IPS-20b (cell line): Measurements from ENCODE around the gene GALNT16.

Experiments used
- H3K27ac ChIP-seq: one replicate; pipeline ENCODE4 v1.5.1; 2013; ENCODE audit warnings: low read length
- H3K27me3 ChIP-seq: 2 replicates; pipeline ENCODE4 v1.6.1; 2013; ENCODE audit warnings: mild to moderate bottlenecking, low read length, inconsistent platforms; ENCODE audit not compliant: insufficient read depth
- H3K36me3 ChIP-seq: 2 replicates; pipeline ENCODE4 v1.6.1; 2013; ENCODE audit warnings: low read depth, mild to moderate bottlenecking, inconsistent platforms, low read length, moderate library complexity; ENCODE audit not compliant: insufficient read depth
- H3K4me1 ChIP-seq: 2 replicates; pipeline ENCODE4 v1.6.1; 2013; ENCODE audit warnings: mild to moderate bottlenecking, control low read depth, inconsistent platforms, low read length, moderate library complexity; ENCODE audit not compliant: insufficient read depth
- H3K4me3 ChIP-seq: 2 replicates; pipeline ENCODE4 v1.5.1; 2013; ENCODE audit warnings: mild to moderate bottlenecking, low read length, inconsistent platforms
- H3K9ac ChIP-seq: 2 replicates; pipeline ENCODE4 v1.6.1; 2013; ENCODE audit warnings: low read depth, mild to moderate bottlenecking, inconsistent platforms, low read length, moderate library complexity
- H3K9me3 ChIP-seq: 2 replicates; pipeline ENCODE4 v1.6.1; 2013; ENCODE audit warnings: mild to moderate bottlenecking, low read depth, low read length, inconsistent platforms; ENCODE audit not compliant: insufficient read depth

Gene GALNT16

DNA sequence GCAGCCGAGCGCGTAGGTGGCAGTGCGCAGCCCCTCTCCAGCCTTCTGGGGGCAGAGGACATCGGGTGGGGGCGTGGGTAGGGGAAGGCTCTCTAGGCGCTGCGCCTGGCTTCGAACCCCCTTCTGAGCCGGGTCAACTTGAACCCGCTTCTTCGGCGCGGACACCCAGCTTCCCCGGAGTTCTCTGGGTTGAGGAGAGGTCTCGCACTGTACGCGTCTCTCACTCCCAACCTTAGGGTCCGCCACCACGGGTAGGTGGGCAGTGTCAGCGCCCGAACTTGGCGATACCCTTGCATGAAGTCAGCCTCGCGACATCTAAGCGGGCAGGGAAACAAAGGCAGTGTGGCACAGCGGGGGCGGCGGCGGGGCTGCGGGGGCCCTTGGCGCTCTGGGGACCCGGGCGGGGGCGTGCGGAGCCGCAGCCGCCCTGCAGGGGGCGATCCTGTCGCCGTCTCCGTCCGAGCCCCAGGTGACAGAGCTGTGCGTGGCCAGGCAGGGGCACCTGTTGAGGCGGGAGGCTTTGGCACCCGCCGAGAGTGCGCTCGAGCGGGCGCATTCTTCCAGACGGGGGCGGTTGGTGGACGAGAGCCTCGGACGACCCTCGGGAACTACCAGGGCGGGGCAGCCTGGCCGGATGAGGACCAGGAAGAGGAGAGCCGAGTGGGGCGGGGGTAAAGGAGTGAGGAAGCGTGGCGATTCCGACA is 1.1 kb downstream of the GALNT16 start:
- Histone ChIP-seq H3K9ac (peak overlapping the region; percentile 21; the same call in 1 of the 2 replicates), H3K36me3 (no peaks in the 10 kb centered on the region), H3K27ac (no peak overlapping the region), H3K9me3 (no peaks in the 10 kb centered on the region), H3K27me3 (peaks cover 70% of the 10 kb centered on the region), H3K4me1 (peaks cover 5% of the 10 kb centered on the region), H3K4me3 (peak overlapping the region; percentile 72)

GRCh38 chr14:69261761-69262331 is 1.9 kb downstream of the GALNT16 start:
- no peaks in the 10 kb centered on the region for H3K36me3 ChIP-seq
- no peaks in the 10 kb centered on the region for H3K9me3 ChIP-seq
- H3K4me1 ChIP-seq, result peaks cover 5% of the 10 kb centered on the region
- H3K9ac ChIP-seq, result peak overlapping the region; percentile 21; the same call in 1 of the 2 replicates
- H3K27me3 ChIP-seq, result peaks cover 64% of the 10 kb centered on the region
- peak overlapping the region; percentile 72; the same call in 1 of the 2 replicates for H3K4me3 ChIP-seq
- no peak overlapping the region for H3K27ac ChIP-seq

GRCh38 chr14:69262516-69262915 is 2.6 kb downstream of the GALNT16 start:
- H3K4me1 ChIP-seq, result peaks cover 5% of the 10 kb centered on the region
- 0 out of 2 replicates have a peak overlapping the region, but pooled peaks have one; percentile 72 for H3K4me3 ChIP-seq
- H3K36me3 ChIP-seq, result no peaks in the 10 kb centered on the region
- H3K27me3 ChIP-seq, result peaks cover 57% of the 10 kb centered on the region
- H3K27ac ChIP-seq, result no peak overlapping the region
- no peak overlapping the region for H3K9ac ChIP-seq
- no peaks in the 10 kb centered on the region for H3K9me3 ChIP-seq

DNA sequence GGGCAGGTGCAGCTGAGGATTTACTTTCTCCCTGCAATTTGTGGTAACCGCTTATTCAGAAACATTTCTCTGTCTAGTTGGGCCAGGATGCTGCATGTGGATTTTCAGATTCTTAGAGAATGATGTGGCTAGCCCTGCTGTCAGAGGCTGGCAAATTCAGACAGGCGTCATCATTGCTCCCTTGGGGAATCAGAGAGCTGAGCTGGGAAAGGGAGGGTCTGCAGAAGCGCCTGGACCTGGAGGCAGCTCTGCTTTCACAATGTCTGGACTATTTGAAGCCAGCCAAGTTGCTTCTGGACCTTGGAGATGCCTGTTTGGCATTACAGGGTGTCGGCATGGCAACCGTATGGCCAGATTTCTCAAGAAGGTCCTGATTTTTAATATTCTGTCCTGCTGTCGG is 3.4 kb downstream of the GALNT16 start:
- H3K9ac ChIP-seq, result no peak overlapping the region
- no peak overlapping the region for H3K4me3 ChIP-seq
- H3K27me3 ChIP-seq, result peaks cover 49% of the 10 kb centered on the region
- H3K36me3 ChIP-seq, result no peaks in the 10 kb centered on the region
- H3K27ac ChIP-seq, result no peak overlapping the region
- peaks cover 5% of the 10 kb centered on the region for H3K4me1 ChIP-seq
- no peaks in the 10 kb centered on the region for H3K9me3 ChIP-seq

DNA sequence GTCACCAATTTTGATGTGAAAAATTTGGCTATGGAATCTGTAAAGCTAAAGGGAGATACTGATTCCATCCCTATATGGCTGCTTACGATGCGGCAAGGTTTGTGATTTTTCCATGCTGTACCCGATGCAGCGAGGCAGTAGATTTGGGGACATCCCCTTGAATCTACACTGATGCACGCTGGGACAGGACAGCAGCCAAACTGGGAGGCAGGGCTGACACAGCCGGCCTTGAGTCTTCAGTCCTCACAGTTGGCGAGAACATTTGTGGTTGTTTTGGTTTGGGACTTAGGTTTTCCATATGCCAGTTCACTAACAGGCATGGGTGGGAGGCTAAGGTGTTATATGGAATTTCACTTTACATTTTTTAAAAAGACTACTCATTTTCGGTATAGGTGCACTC is 3.8 kb downstream of the GALNT16 start:
- Histone ChIP-seq H3K9ac (no peak overlapping the region), H3K27me3 (peaks cover 45% of the 10 kb centered on the region), H3K36me3 (no peaks in the 10 kb centered on the region), H3K4me1 (peaks cover 5% of the 10 kb centered on the region), H3K4me3 (no peak overlapping the region), H3K27ac (no peak overlapping the region), H3K9me3 (no peaks in the 10 kb centered on the region)

GRCh38 chr14:69266572-69267345 is 6.8 kb downstream of the GALNT16 start:
- Histone ChIP-seq H3K27me3 (peaks cover 17% of the 10 kb centered on the region), H3K27ac (no peak overlapping the region), H3K4me1 (no peaks in the 10 kb centered on the region), H3K36me3 (no peaks in the 10 kb centered on the region), H3K9me3 (no peaks in the 10 kb centered on the region), H3K9ac (no peak overlapping the region), H3K4me3 (no peak overlapping the region)

DNA sequence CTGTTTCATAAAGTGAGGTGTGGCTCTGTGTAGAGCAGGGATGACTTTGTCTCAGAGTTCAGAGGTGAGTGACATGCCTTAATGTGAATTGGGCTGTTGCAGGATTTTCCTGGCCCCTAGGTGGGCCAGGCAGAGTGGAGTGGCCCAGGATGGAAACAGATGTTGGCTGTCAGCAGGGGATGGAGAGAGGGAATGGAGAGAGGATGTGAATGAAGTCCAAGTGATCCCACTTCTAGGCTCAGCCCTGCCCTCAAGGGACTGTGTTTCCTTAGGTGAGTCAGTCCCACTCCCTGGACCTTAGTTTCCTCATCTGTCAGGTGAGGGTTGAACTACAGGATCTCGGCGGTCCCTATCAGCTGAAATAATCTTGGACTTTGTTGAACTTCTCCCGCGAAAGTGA is 7.5 kb downstream of the GALNT16 start:
- H3K36me3 ChIP-seq, result no peaks in the 10 kb centered on the region
- H3K27me3 ChIP-seq, result peaks cover 9% of the 10 kb centered on the region; the same call in 1 of the 2 replicates
- H3K9ac ChIP-seq, result no peak overlapping the region
- no peaks in the 10 kb centered on the region for H3K9me3 ChIP-seq
- no peak overlapping the region for H3K27ac ChIP-seq
- no peak overlapping the region for H3K4me3 ChIP-seq
- no peaks in the 10 kb centered on the region for H3K4me1 ChIP-seq

- H3K36me3 ChIP-seq, result no peaks in the 10 kb centered on the region
- H3K27me3 ChIP-seq, result peaks cover 8% of the 10 kb centered on the region; the same call in 1 of the 2 replicates
- H3K27ac ChIP-seq, result no peak overlapping the region
- H3K4me3 ChIP-seq, result no peak overlapping the region
- H3K9ac ChIP-seq, result no peak overlapping the region
- no peaks in the 10 kb centered on the region for H3K4me1 ChIP-seq
- H3K9me3 ChIP-seq, result no peaks in the 10 kb centered on the region
Observed at GRCh38 chr14:69268223-69268622, 8.3 kb downstream of the GALNT16 start.

- Histone ChIP-seq H3K9ac (no peak overlapping the region), H3K36me3 (no peaks in the 10 kb centered on the region)
Observed at GRCh38 chr14:69268763-69269162, 8.8 kb downstream of the GALNT16 start.

GRCh38 chr14:69269381-69269780 is 9.4 kb downstream of the GALNT16 start:
- no peak overlapping the region for H3K27ac ChIP-seq
- H3K36me3 ChIP-seq, result no peaks in the 10 kb centered on the region
- H3K27me3 ChIP-seq, result no peaks in the 10 kb centered on the region
- no peaks in the 10 kb centered on the region for H3K4me1 ChIP-seq
- H3K9me3 ChIP-seq, result no peaks in the 10 kb centered on the region
- H3K4me3 ChIP-seq, result no peak overlapping the region
- no peak overlapping the region for H3K9ac ChIP-seq

More at GRCh38 chr14:69268763-69269162, 8.8 kb downstream of the GALNT16 start:
- no peak overlapping the region for H3K4me3 ChIP-seq
- H3K9me3 ChIP-seq, result no peaks in the 10 kb centered on the region
- no peak overlapping the region for H3K27ac ChIP-seq
- H3K27me3 ChIP-seq, result peaks cover 3% of the 10 kb centered on the region; the same call in 1 of the 2 replicates
- no peaks in the 10 kb centered on the region for H3K4me1 ChIP-seq

DNA sequence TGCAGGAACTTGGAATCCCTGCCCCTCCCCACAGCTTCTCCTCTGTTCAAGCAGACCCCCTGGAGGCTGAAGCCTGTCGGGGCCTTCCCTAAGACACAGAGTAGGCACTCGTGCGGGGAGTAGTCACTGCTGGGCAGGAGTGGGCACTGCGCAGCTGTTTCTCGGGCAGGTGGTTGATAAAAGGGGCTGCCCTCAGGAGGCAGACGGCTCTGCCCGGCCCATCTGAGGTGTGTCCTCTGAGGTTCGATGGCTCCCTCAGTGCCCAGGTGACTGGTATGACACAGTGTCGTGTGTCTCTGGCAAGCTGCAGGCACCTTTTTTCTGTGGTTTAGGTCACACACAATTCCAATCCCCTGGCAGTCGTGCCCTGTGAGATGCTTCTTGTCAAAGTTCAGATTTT is 10.1 kb downstream of the GALNT16 start:
- no peaks in the 10 kb centered on the region for H3K9me3 ChIP-seq
- H3K27ac ChIP-seq, result no peak overlapping the region
- no peak overlapping the region for H3K4me3 ChIP-seq

More for the DNA sequence above, 10.1 kb downstream of the GALNT16 start:
- no peak overlapping the region for H3K9ac ChIP-seq
- H3K36me3 ChIP-seq, result no peaks in the 10 kb centered on the region
- H3K27me3 ChIP-seq, result no peaks in the 10 kb centered on the region
- no peaks in the 10 kb centered on the region for H3K4me1 ChIP-seq
